ENCODE measurements around the gene CA4. TPM values are rescaled to one million over a fixed set of nuclear protein-coding genes. Genes with fewer than 3 reads are reported as not detected.

Gene CA4
- total and polyA plus RNA-seq, 2 donors (not counting 1 experiment from before 2014, with no cell fraction given): not detected

GRCh38 chr17:60155815-60156214 is 6.0 kb downstream of the CA4 start:
- H3K27me3 ChIP-seq (replicated peaks in 1 of 4; ENCODE audit: control extremely low read depth in 1 of 4, control insufficient read depth in 3 of 4, insufficient read depth in 4 of 4, low read length in 3 of 4): peaks cover 0 to 28% (median 8%) of the 10 kb centered on the region in 4 experiments
- H3K9me3 ChIP-seq (ENCODE audit: control extremely low read depth in 1 of 3, control insufficient read depth in 2 of 3, insufficient read depth in 1 of 3, low read length in 2 of 3): peaks cover 0 to 3% (median 0%) of the 10 kb centered on the region in 3 donors
- no peaks in the 10 kb centered on the region for H3K36me3 ChIP-seq (replicated peaks in 1 of 2; ENCODE audit: control extremely low read depth in 1 of 2, control insufficient read depth in 1 of 2, extremely low read depth in 1 of 2, insufficient read depth in 2 of 2, low read length in 1 of 2)
- H3K4me3 Mint-ChIP-seq: no peak overlapping the region
- no peak overlapping the region for H2AFZ ChIP-seq (ENCODE audit: insufficient read depth, low read depth, low read length, poor library complexity, severe bottlenecking)
- no peak for DNase-seq
- H3K9ac ChIP-seq (ENCODE audit: low read length): no peak overlapping the region
- no peak overlapping the region for H3K4me3 ChIP-seq (ENCODE audit: control extremely low read depth in 1 of 5, extremely low read depth in 1 of 5, insufficient read depth in 1 of 5, low read depth in 2 of 5, low read length in 4 of 5)
- POLR2A ChIA-PET: no interaction called here
- H3K27me3 Mint-ChIP-seq: peaks cover 58% of the 10 kb centered on the region
- no peak overlapping the region for H3K27ac ChIP-seq (ENCODE audit: low read length in 2 of 2)
- 89% methylated on average over 8 of the region's 9 CpGs for WGBS (ENCODE audit: insufficient coverage)
- H3K27ac Mint-ChIP-seq: no peak overlapping the region
- no peaks in the 10 kb centered on the region for H3K9me3 Mint-ChIP-seq (ENCODE audit: insufficient read depth)
- no peak for ATAC-seq (ENCODE audit: low read depth)
- H4K20me1 ChIP-seq (ENCODE audit: control insufficient read depth, insufficient read depth, low read length, poor library complexity, severe bottlenecking): no peaks in the 10 kb centered on the region
- H3K79me2 ChIP-seq (ENCODE audit: control insufficient read depth, insufficient read depth, low read length): no peaks in the 10 kb centered on the region
- intact Hi-C loops (cut with micrococcal nuclease): no loop called here
- CTCF ChIA-PET: no interaction called here
- no peak for TF ChIP-seq EZH2 (IDR thresholded peaks at IDR 0.05; ENCODE audit: borderline replicate concordance, insufficient read depth, low read depth, low read length, poor library complexity, severe bottlenecking)
- TF ChIP-seq, protein P1, sequence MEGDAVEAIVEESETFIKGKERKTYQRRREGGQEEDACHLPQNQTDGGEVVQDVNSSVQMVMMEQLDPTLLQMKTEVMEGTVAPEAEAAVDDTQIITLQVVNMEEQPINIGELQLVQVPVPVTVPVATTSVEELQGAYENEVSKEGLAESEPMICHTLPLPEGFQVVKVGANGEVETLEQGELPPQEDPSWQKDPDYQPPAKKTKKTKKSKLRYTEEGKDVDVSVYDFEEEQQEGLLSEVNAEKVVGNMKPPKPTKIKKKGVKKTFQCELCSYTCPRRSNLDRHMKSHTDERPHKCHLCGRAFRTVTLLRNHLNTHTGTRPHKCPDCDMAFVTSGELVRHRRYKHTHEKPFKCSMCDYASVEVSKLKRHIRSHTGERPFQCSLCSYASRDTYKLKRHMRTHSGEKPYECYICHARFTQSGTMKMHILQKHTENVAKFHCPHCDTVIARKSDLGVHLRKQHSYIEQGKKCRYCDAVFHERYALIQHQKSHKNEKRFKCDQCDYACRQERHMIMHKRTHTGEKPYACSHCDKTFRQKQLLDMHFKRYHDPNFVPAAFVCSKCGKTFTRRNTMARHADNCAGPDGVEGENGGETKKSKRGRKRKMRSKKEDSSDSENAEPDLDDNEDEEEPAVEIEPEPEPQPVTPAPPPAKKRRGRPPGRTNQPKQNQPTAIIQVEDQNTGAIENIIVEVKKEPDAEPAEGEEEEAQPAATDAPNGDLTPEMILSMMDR (IDR thresholded peaks at IDR 0.05): no peak
- no peak overlapping the region for H3K4me2 ChIP-seq (replicated peaks; ENCODE audit: low read depth, low read length, poor library complexity, severe bottlenecking)
- H3K4me1 ChIP-seq (ENCODE audit: control insufficient read depth in 2 of 2, insufficient read depth in 2 of 2, low read length in 2 of 2): peaks cover 7 to 8% of the 10 kb centered on the region in 2 donors
- peaks cover 10% of the 10 kb centered on the region for H3K4me1 Mint-ChIP-seq

DNA sequence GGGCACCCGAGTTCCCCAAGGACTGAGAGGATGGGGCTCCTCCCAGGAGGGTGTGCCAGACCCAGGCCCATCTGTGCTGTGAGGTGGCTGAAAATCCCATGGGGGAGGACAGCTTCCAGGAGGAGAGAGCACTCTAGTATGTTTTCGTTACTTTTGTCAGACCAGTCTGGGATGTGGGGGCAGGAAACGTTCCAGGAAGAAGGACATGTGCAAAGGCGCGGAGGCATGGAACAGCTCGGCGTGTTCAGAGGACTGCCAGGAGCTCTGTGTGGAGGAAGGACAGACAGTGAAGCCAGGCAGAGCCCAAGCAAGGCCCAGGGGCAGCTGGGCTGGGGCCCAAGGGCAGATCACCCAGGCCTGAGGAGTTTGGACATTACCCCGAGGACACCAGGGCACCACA is 7.0 kb downstream of the CA4 start:
- DNase-seq (no peak), ATAC-seq (ENCODE audit: low read depth) (no peak)
- H3K4me2 ChIP-seq (replicated peaks; ENCODE audit: low read depth, low read length, poor library complexity, severe bottlenecking): no peak overlapping the region
- intact Hi-C loops (cut with micrococcal nuclease): no loop called here
- Mint-ChIP-seq H3K4me3 (no peak overlapping the region), H3K27me3 (peaks cover 56% of the 10 kb centered on the region), H3K9me3 (ENCODE audit: insufficient read depth) (no peaks in the 10 kb centered on the region), H3K27ac (no peak overlapping the region), H3K4me1 (peaks cover 6% of the 10 kb centered on the region)
- H3K4me1 ChIP-seq (ENCODE audit: control insufficient read depth in 2 of 2, insufficient read depth in 2 of 2, low read length in 2 of 2): peaks cover 0 to 3% of the 10 kb centered on the region in 2 donors
- POLR2A ChIA-PET: no interaction called here
- H3K27ac ChIP-seq (ENCODE audit: low read length in 2 of 2): no peak overlapping the region
- WGBS (ENCODE audit: insufficient coverage): 91% methylated on average over 8 of the region's 8 CpGs
- peaks cover 0 to 3% (median 0%) of the 10 kb centered on the region in 3 donors for H3K9me3 ChIP-seq (ENCODE audit: control extremely low read depth in 1 of 3, control insufficient read depth in 2 of 3, insufficient read depth in 1 of 3, low read length in 2 of 3)
- TF ChIP-seq EZH2 (IDR thresholded peaks at IDR 0.05; ENCODE audit: borderline replicate concordance, insufficient read depth, low read depth, low read length, poor library complexity, severe bottlenecking): no peak
- TF ChIP-seq, protein P1 (IDR thresholded peaks at IDR 0.05): no peak
- H3K27me3 ChIP-seq (replicated peaks in 1 of 4; ENCODE audit: control extremely low read depth in 1 of 4, control insufficient read depth in 3 of 4, insufficient read depth in 4 of 4, low read length in 3 of 4): peaks cover 0 to 22% (median 3%) of the 10 kb centered on the region in 4 experiments
- H3K79me2 ChIP-seq (ENCODE audit: control insufficient read depth, insufficient read depth, low read length): no peaks in the 10 kb centered on the region
- H2AFZ ChIP-seq (ENCODE audit: insufficient read depth, low read depth, low read length, poor library complexity, severe bottlenecking): no peak overlapping the region
- no peak overlapping the region for H3K9ac ChIP-seq (ENCODE audit: low read length)
- no peaks in the 10 kb centered on the region for H4K20me1 ChIP-seq (ENCODE audit: control insufficient read depth, insufficient read depth, low read length, poor library complexity, severe bottlenecking)
- CTCF ChIA-PET: no interaction called here
- H3K4me3 ChIP-seq (ENCODE audit: control extremely low read depth in 1 of 5, extremely low read depth in 1 of 5, insufficient read depth in 1 of 5, low read depth in 2 of 5, low read length in 4 of 5): no peak overlapping the region
- H3K36me3 ChIP-seq (replicated peaks in 1 of 2; ENCODE audit: control extremely low read depth in 1 of 2, control insufficient read depth in 1 of 2, extremely low read depth in 1 of 2, insufficient read depth in 2 of 2, low read length in 1 of 2): no peaks in the 10 kb centered on the region
